ENCODE data around the gene KCNK10. TPM values are rescaled to one million over a fixed set of nuclear protein-coding genes. Genes with fewer than 3 reads are reported as not detected.

Gene KCNK10
- polyA plus RNA-seq, 4 donors, result 0.22 to 0.30 (median 0.26) TPM

GRCh38 chr14:88322504-88323085, 474 bp downstream of the KCNK10 start:
- no peak for DNase-seq (ENCODE audit: low read depth in 4 of 4, low spot score in 2 of 4)

- DNase-seq (ENCODE audit: low read depth in 4 of 4, low spot score in 2 of 4), result no peak
Measured at GRCh38 chr14:88321692-88322503, 1.2 kb downstream of the KCNK10 start.

- DNase-seq (ENCODE audit: low read depth in 4 of 4, low spot score in 2 of 4), result no peak
Measured at GRCh38 chr14:88318406-88318805, 4.7 kb downstream of the KCNK10 start.

- no peak for DNase-seq (ENCODE audit: low read depth in 4 of 4, low spot score in 2 of 4)
Measured at GRCh38 chr14:88316521-88316920, 6.5 kb downstream of the KCNK10 start.

- no peak for DNase-seq (ENCODE audit: low read depth in 4 of 4, low spot score in 2 of 4)
Measured at GRCh38 chr14:88312257-88312656, 10.8 kb downstream of the KCNK10 start.

- no peak for DNase-seq (ENCODE audit: low read depth in 4 of 4, low spot score in 2 of 4)
Measured at GRCh38 chr14:88311780-88312179, 11.3 kb downstream of the KCNK10 start.

GRCh38 chr14:88310449-88310848, 12.6 kb downstream of the KCNK10 start:
- DNase-seq (ENCODE audit: low read depth in 4 of 4, low spot score in 2 of 4), result no peak

GRCh38 chr14:88310021-88310420, 13.0 kb downstream of the KCNK10 start:
- no peak for DNase-seq (ENCODE audit: low read depth in 4 of 4, low spot score in 2 of 4)

- no peak for DNase-seq (ENCODE audit: low read depth in 4 of 4, low spot score in 2 of 4)
Measured at GRCh38 chr14:88305528-88306322, 17.3 kb downstream of the KCNK10 start.

GRCh38 chr14:88303041-88303440, 20.0 kb downstream of the KCNK10 start:
- no peak for DNase-seq (ENCODE audit: low read depth in 4 of 4, low spot score in 2 of 4)

GRCh38 chr14:88301381-88301780, 21.7 kb downstream of the KCNK10 start:
- no peak for DNase-seq (ENCODE audit: low read depth in 4 of 4, low spot score in 2 of 4)

GRCh38 chr14:88300817-88301216, 22.3 kb downstream of the KCNK10 start:
- DNase-seq (ENCODE audit: low read depth in 4 of 4, low spot score in 2 of 4), result no peak

- no peak for DNase-seq (ENCODE audit: low read depth in 4 of 4, low spot score in 2 of 4)
Measured at GRCh38 chr14:88299865-88300530, 23.1 kb downstream of the KCNK10 start.

GRCh38 chr14:88297306-88297705, 25.8 kb downstream of the KCNK10 start:
- DNase-seq (ENCODE audit: low read depth in 4 of 4, low spot score in 2 of 4), result no peak

GRCh38 chr14:88296351-88296750, 26.7 kb downstream of the KCNK10 start:
- no peak for DNase-seq (ENCODE audit: low read depth in 4 of 4, low spot score in 2 of 4)

GRCh38 chr14:88289996-88290395, 33.1 kb downstream of the KCNK10 start:
- DNase-seq (ENCODE audit: low read depth in 4 of 4, low spot score in 2 of 4), result no peak

GRCh38 chr14:88289234-88289633, 33.8 kb downstream of the KCNK10 start:
- no peak for DNase-seq (ENCODE audit: low read depth in 4 of 4, low spot score in 2 of 4)

- DNase-seq (ENCODE audit: low read depth in 4 of 4, low spot score in 2 of 4), result no peak
Measured at GRCh38 chr14:88286309-88286708, 36.8 kb downstream of the KCNK10 start.

- DNase-seq (ENCODE audit: low read depth in 4 of 4, low spot score in 2 of 4), result no peak
Measured at GRCh38 chr14:88281447-88281846, 41.6 kb downstream of the KCNK10 start.

- no peak for DNase-seq (ENCODE audit: low read depth in 4 of 4, low spot score in 2 of 4)
Measured at GRCh38 chr14:88276923-88277596, 46.0 kb downstream of the KCNK10 start.

Measured in left renal cortex interstitium (tissue), 4 donors.